ENCODE results near the gene CD79B. TPM values are rescaled to one million over a fixed set of nuclear protein-coding genes. Genes with fewer than 3 reads are reported as not detected.

Gene CD79B
- polyA plus RNA-seq, 12 donors: 0.88 to 8.4 (median 2.2) TPM; not detected in 2

- no peak for DNase-seq
Measured at GRCh38 chr17:63880706-63881105, 51.4 kb downstream of the CD79B start.

Other genes with a start within 250 kb of the CD79B start
- gene LIMD2, start 232.2 kb downstream of the CD79B start, polyA plus RNA-seq (ENCODE audit: insufficient read length in 12 of 12): 10 to 100 TPM in 3 of 12 donors, 1 to 10 TPM in 8, not detected in 1; 4.6 to 30.1 (median 7.8) TPM
- 10 to 100 TPM in 11 of 12 donors, not detected in 1; 19.0 to 60.5 (median 27.1) TPM for gene STRADA, start 190.5 kb downstream of the CD79B start, polyA plus RNA-seq (ENCODE audit: insufficient read length in 12 of 12)
- 10 to 100 TPM in 11 of 12 donors, not detected in 1; 43.8 to 73.2 (median 59.4) TPM for gene CCDC47, start 158.7 kb downstream of the CD79B start, polyA plus RNA-seq (ENCODE audit: insufficient read length in 12 of 12)
- 100 to 1,000 TPM in 9 of 12 donors, 10 to 100 TPM in 2, not detected in 1; 80.5 to 177 (median 109) TPM for gene DDX42, start 158.2 kb downstream of the CD79B start, polyA plus RNA-seq (ENCODE audit: insufficient read length in 12 of 12)
- 100 to 1,000 TPM in 10 of 12 donors, 10 to 100 TPM in 1, not detected in 1; 95.6 to 118 (median 109) TPM for gene PSMC5, start 104.9 kb downstream of the CD79B start, polyA plus RNA-seq (ENCODE audit: insufficient read length in 12 of 12)
- 10 to 100 TPM in 11 of 12 donors, not detected in 1; 27.6 to 47.4 (median 32.6) TPM for gene FTSJ3, start 104.7 kb downstream of the CD79B start, polyA plus RNA-seq (ENCODE audit: insufficient read length in 12 of 12)
- 10 to 100 TPM in 11 of 12 donors, not detected in 1; 24.0 to 63.6 (median 27.1) TPM for gene SMARCD2, start 89.6 kb downstream of the CD79B start, polyA plus RNA-seq (ENCODE audit: insufficient read length in 12 of 12)
- 1 to 10 TPM in 9 of 12 donors, under 1 TPM in 1, not detected in 2; 0.73 to 10.0 (median 3.1) TPM for gene CSH2, start 58.7 kb downstream of the CD79B start, polyA plus RNA-seq (ENCODE audit: insufficient read length in 12 of 12)
- not detected for gene GH2, start 50.4 kb downstream of the CD79B start, polyA plus RNA-seq (ENCODE audit: insufficient read length in 12 of 12)
- 10 to 100 TPM in 3 of 12 donors, 1 to 10 TPM in 6, under 1 TPM in 1, not detected in 2; 0.58 to 19.1 (median 7.0) TPM for gene CSH1, start 35.8 kb downstream of the CD79B start, polyA plus RNA-seq (ENCODE audit: insufficient read length in 12 of 12)
- gene CSHL1, start 21.1 kb downstream of the CD79B start, polyA plus RNA-seq (ENCODE audit: insufficient read length in 12 of 12): under 1 TPM in 4 of 12 donors, not detected in 8; 0.30 to 0.83 (median 0.61) TPM
- gene GH1, start 13.5 kb downstream of the CD79B start, polyA plus RNA-seq (ENCODE audit: insufficient read length in 12 of 12): not detected
- 10 to 100 TPM in 11 of 12 donors, not detected in 1; 13.9 to 53.0 (median 39.3) TPM for gene SCN4A, start 40.6 kb upstream of the CD79B start, polyA plus RNA-seq (ENCODE audit: insufficient read length in 12 of 12)
- 1 to 10 TPM in 11 of 12 donors, not detected in 1; 1.7 to 5.4 (median 2.4) TPM for gene PRR29, start 66.0 kb upstream of the CD79B start, polyA plus RNA-seq (ENCODE audit: insufficient read length in 12 of 12)
- gene ICAM2, start 88.3 kb upstream of the CD79B start, polyA plus RNA-seq (ENCODE audit: insufficient read length in 12 of 12): 10 to 100 TPM in 11 of 12 donors, not detected in 1; 16.3 to 34.6 (median 24.8) TPM
- 1 to 10 TPM in 11 of 12 donors, not detected in 1; 4.1 to 7.2 (median 5.0) TPM for gene ERN1, start 197.8 kb upstream of the CD79B start, polyA plus RNA-seq (ENCODE audit: insufficient read length in 12 of 12)

Measured in muscle of arm (tissue), 12 donors.